BLaER1 (cell line): ENCODE results near the gene PRKG1.

ENCODE experiments used
- H3K27ac ChIP-seq: shearing (Covaris generic); formaldehyde crosslinking; 2 replicates; pipeline ENCODE4 v1.8.1; 2022
- H3K27me3 ChIP-seq: shearing (Covaris generic); formaldehyde crosslinking; 2 replicates; pipeline ENCODE4 v1.8.1; 2022
- H3K36me3 ChIP-seq: shearing (Covaris generic); formaldehyde crosslinking; 2 replicates; pipeline ENCODE4 v1.8.1; 2022
- H3K4me1 ChIP-seq: shearing (Covaris generic); formaldehyde crosslinking; 2 replicates; pipeline ENCODE4 v1.8.1; 2022
- H3K4me2 ChIP-seq: shearing (Covaris generic); formaldehyde crosslinking; 2 replicates; pipeline ENCODE4 v1.8.1; 2022
- H3K4me3 ChIP-seq: shearing (Covaris generic); formaldehyde crosslinking; 2 replicates; pipeline ENCODE4 v1.8.1; 2022
- H3K9ac ChIP-seq: shearing (Covaris generic); formaldehyde crosslinking; 2 replicates; pipeline ENCODE4 v1.8.1; 2022
- H3K9me3 ChIP-seq: shearing (Covaris generic); formaldehyde crosslinking; 2 replicates; pipeline ENCODE4 v1.8.1; 2022
- H4K20me1 ChIP-seq: shearing (Covaris generic); formaldehyde crosslinking; 2 replicates; pipeline ENCODE4 v1.8.1; 2022
- Cebpa-rat ChIP-seq: shearing (Covaris generic); IDR thresholded peaks from 2 replicates; pipeline ENCODE4 v1.8.1; 2022

The PRKG1 gene

DNA sequence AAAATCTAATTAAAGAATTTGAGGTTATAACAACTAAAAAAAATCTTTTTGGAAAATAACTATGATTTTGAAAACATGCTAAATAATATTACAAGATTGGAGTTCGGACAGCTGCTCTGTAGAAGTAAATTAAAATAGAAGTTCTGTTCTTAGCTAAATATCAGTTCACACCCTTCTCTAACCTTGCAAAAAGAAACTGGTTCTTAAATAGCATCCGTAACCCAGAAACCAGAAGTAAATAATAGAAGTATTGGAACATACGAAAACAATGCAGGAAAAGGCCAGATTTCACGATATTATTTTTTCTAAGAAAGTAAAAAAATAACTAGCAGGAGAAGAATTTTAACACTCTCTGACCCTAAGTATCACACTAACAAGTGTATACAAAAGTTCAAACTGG lies 164.7 kb downstream of the PRKG1 start:
- H3K27me3 ChIP-seq = no peaks in the 10 kb centered on the region
- no peak overlapping the region for H3K9ac ChIP-seq
- H3K36me3 ChIP-seq = no peaks in the 10 kb centered on the region
- no peak overlapping the region for H3K4me2 ChIP-seq
- H3K4me1 ChIP-seq = no peaks in the 10 kb centered on the region
- no peak overlapping the region for H3K27ac ChIP-seq
- no peak overlapping the region for H3K4me3 ChIP-seq
- H4K20me1 ChIP-seq = no peaks in the 10 kb centered on the region
- no peak for TF ChIP-seq Cebpa-rat
- H3K9me3 ChIP-seq = no peaks in the 10 kb centered on the region

DNA sequence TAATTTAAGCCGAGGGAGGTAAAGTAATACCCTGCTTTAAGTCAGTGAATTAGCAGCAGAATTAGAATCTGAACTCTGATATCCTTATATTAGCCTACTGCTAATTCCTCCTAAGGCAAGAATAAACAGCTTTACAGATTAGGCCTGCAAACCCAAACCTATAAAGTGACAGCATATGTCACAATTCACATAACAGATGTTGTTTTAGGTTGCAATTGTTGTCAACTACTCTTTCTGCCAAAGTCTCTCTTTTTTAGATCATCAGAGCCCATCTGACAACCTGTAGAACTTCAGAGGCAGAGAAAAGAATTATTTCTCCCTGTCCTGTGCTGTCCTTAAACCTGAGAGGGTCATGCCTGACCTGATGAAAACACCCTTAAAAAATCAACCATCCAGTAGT lies 167.2 kb downstream of the PRKG1 start:
- Histone ChIP-seq H3K9ac (no peak overlapping the region), H3K4me3 (no peak overlapping the region), H3K36me3 (no peaks in the 10 kb centered on the region), H3K4me2 (no peak overlapping the region), H3K27ac (no peak overlapping the region), H4K20me1 (no peaks in the 10 kb centered on the region), H3K27me3 (no peaks in the 10 kb centered on the region), H3K4me1 (no peaks in the 10 kb centered on the region), H3K9me3 (no peaks in the 10 kb centered on the region)
- no peak for TF ChIP-seq Cebpa-rat

DNA sequence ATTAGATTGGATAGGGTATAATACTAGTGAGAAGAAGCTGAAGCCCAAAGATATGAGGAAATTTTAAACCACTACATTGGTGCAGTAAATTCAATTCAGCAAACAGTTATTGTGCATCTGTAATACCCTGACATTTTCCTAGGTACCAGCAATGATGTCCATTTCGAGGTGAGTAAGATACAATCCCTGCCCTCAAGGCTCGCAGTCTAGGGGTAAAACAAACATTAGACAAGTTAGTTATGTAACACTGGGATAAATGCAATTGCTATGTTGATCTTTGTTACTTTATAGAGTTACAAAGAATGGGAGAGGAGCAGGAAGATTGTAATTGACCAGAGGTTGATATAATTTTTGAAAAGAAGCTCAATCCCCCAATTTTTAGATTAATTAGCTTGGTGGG lies 168.1 kb downstream of the PRKG1 start:
- Histone ChIP-seq H3K9ac (no peak overlapping the region), H3K27me3 (no peaks in the 10 kb centered on the region), H3K27ac (no peak overlapping the region), H4K20me1 (no peaks in the 10 kb centered on the region), H3K4me1 (no peaks in the 10 kb centered on the region), H3K36me3 (no peaks in the 10 kb centered on the region), H3K4me2 (no peak overlapping the region), H3K9me3 (no peaks in the 10 kb centered on the region), H3K4me3 (no peak overlapping the region)
- no peak for TF ChIP-seq Cebpa-rat

DNA sequence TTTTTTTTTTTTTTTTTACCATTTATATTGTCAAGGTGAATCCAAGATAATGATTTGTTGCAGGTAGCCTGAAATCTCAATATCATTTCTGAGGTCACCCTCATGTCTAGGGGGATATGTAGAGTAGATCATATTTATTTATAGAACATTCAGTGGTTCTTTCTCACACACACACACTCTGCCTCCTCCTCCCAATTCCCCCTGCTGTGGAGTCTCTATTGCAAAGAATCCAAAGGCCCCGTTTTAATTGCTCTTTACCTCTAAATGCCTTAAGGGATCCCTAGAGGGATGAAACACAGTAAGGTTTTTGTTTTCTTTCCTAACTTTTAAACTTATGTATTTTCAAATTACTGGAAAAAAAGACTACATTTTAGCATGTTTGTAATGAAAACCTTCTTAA lies 170.0 kb downstream of the PRKG1 start:
- Histone ChIP-seq H3K4me2 (no peak overlapping the region), H3K4me3 (no peak overlapping the region), H3K4me1 (no peaks in the 10 kb centered on the region), H3K27me3 (no peaks in the 10 kb centered on the region), H4K20me1 (no peaks in the 10 kb centered on the region), H3K27ac (no peak overlapping the region), H3K9me3 (no peaks in the 10 kb centered on the region), H3K9ac (no peak overlapping the region), H3K36me3 (no peaks in the 10 kb centered on the region)
- no peak for TF ChIP-seq Cebpa-rat

DNA sequence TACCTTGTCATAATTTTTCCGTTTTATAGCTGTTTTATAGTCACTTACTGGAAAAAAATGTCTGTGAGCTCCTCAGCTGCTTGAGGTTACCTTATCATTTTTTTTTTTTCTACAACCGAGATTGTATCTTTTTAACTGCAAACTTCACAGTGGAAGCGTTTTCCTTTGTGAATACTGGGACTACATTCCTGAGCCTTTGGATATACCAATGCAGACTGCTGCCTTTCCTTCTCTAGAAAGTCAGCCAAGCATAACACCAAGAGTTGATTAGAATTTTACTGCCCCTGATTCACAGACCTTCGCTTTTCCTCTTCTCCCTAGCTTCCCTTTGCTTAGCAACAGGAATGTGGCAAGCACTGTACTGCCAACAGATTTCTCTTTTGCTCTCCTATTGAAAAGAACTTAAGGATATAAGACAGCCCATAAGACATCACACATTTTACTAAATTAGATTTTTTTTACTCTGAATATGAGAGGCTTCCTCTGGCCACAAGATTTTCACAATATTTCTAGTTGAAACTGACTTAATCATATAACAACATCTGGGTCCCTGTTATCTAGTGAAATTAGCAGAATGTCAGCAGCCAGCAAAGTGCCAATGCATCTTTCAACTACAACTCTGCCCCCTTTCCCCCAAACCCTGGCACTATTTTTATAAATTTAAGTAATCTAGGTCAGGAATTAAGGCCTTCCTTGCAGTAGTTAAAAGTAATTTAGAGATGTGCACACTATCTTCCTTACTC lies 170.6 kb downstream of the PRKG1 start:
- Histone ChIP-seq H4K20me1 (no peaks in the 10 kb centered on the region), H3K9ac (no peak overlapping the region), H3K36me3 (no peaks in the 10 kb centered on the region), H3K4me2 (no peak overlapping the region), H3K27ac (no peak overlapping the region), H3K4me3 (no peak overlapping the region), H3K4me1 (no peaks in the 10 kb centered on the region), H3K27me3 (no peaks in the 10 kb centered on the region), H3K9me3 (no peaks in the 10 kb centered on the region)
- no peak for TF ChIP-seq Cebpa-rat

DNA sequence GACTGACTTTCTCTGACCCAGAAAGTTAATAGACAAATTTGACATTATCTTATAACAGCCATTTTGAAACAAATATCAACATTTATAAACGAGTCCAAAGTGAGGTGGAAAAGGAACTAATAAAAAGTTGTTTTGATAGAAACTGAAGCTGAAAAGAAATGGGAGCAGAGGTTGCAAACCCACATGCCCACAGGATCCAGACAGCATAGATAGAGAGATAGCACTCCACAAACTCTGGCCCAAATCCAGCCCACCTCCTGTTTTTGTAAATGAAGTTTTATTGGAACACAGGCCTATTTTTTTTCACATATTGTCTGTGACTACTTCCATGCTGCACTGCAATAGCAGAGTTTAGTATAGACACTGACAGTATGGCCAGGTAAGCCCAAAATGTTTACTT lies 171.9 kb downstream of the PRKG1 start:
- Histone ChIP-seq H3K27ac (no peak overlapping the region), H3K9ac (no peak overlapping the region), H3K36me3 (no peaks in the 10 kb centered on the region), H3K27me3 (no peaks in the 10 kb centered on the region), H3K9me3 (no peaks in the 10 kb centered on the region), H3K4me2 (no peak overlapping the region), H3K4me1 (no peaks in the 10 kb centered on the region), H4K20me1 (no peaks in the 10 kb centered on the region), H3K4me3 (no peak overlapping the region)
- TF ChIP-seq Cebpa-rat = no peak

DNA sequence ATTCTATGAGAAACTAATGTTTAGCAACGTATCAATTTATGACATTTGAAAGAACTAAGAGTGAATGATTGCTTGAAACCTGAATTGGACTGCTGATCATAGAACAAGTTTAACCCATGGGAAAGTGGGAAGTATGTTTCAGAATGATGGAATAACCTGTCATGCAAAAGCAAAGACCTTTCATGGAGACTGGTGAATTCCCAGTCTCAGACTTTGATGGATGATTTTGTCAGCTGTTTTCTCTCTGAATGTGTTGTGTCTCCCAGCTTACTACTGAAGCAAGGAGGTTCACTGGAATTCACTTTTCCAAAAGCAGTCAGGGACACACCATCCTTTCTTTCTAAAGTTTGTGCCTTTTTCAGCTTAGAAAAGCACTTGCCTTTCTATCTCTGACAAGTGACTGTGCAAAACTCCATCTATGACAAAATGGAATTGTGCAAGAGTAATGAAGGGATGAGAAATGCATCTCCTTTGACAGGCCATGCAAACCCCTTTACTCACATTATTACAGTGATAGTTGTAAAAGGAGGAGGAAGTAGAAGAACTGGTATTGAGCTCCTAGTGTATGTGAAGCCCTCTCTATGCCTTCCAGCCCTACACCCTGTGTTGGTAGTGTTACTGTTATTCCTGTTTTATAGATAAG lies 176.1 kb downstream of the PRKG1 start:
- Histone ChIP-seq H3K4me3 (no peak overlapping the region), H3K27ac (no peak overlapping the region), H3K9ac (no peak overlapping the region), H4K20me1 (no peaks in the 10 kb centered on the region), H3K4me2 (no peak overlapping the region), H3K4me1 (no peaks in the 10 kb centered on the region), H3K36me3 (no peaks in the 10 kb centered on the region), H3K27me3 (no peaks in the 10 kb centered on the region), H3K9me3 (no peaks in the 10 kb centered on the region)
- TF ChIP-seq Cebpa-rat = no peak

DNA sequence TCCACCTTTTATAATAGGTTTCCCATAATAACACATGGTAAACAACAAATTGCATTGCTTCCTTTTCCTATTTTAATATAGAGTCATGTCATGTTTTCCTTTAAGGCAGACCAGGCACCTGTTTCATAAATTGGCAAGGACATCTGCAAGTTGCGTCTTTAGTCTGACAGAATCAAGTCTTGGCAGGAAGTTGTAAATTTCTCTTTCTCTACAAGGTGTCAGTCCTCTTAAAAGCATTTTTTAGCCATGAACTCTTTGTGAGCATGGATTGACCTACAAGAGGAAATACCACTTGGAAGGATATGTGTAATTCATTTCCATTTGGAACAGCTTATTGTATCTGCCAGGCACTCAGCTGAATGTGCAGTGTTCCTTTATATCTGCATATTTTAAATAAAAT lies 176.8 kb downstream of the PRKG1 start:
- H3K27ac ChIP-seq = no peak overlapping the region
- TF ChIP-seq Cebpa-rat = no peak
- no peaks in the 10 kb centered on the region for H3K36me3 ChIP-seq
- no peak overlapping the region for H3K4me2 ChIP-seq
- H4K20me1 ChIP-seq = no peaks in the 10 kb centered on the region
- no peak overlapping the region for H3K4me3 ChIP-seq
- H3K4me1 ChIP-seq = no peaks in the 10 kb centered on the region
- no peak overlapping the region for H3K9ac ChIP-seq
- no peaks in the 10 kb centered on the region for H3K27me3 ChIP-seq
- H3K9me3 ChIP-seq = no peaks in the 10 kb centered on the region

DNA sequence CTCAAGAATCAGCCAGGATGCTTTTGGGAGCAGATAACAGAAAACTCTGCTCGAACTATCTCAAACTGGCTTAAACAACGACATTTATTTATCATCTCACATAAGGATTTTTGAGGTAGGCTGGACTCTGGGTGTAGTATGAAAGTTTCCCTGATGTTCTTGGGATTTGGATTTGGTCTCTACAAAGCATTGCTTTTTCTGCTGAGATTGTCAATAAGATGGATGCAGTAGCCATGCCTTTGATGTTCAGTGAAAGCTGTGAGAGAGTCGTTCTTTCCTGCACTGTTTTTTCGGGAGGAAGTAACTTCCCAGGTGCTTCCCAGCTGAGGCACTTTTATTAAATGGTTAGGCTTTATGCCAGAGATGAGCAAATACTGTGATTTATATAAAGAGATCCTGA lies 181.1 kb downstream of the PRKG1 start:
- Histone ChIP-seq H3K9ac (no peak overlapping the region), H3K27me3 (no peaks in the 10 kb centered on the region), H4K20me1 (no peaks in the 10 kb centered on the region), H3K36me3 (no peaks in the 10 kb centered on the region), H3K4me1 (no peaks in the 10 kb centered on the region), H3K27ac (no peak overlapping the region), H3K9me3 (no peaks in the 10 kb centered on the region), H3K4me2 (no peak overlapping the region), H3K4me3 (no peak overlapping the region)
- no peak for TF ChIP-seq Cebpa-rat

DNA sequence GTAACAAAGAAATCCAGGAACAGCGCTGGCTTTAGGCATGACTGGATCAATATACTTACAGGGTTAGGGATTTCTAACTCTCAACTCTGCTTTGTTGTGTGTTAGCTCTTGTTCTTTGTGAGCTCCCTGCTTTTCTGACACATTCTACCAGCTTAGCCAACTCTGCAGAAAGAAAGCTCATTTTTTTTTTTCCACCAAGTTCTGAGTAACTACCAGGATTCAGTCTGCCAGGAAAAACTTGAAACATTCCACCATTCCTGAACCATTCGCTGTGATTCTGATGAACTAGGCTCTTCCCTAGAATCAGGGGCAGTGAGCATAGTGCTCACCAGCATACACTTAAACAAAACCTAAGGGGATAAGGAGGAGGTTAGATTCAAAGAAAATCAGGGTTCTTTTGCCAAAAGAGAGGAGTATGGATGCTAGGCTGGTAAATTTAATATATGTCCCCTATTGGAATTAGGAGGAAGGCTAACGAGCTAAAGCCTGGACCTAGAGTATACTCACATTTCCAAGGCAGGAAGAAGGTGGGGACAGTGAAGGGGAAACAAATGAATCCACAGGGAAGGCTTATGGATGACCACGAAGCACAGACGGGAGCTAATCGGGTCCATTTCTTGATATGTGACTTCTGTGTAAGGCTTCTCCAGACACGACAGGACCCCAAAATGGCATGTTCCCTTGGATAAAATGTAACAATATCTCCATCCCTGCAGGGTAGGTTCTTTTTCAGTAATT lies 183.4 kb downstream of the PRKG1 start:
- Histone ChIP-seq H3K9ac (no peak overlapping the region), H3K9me3 (no peaks in the 10 kb centered on the region), H3K4me1 (no peaks in the 10 kb centered on the region), H3K4me2 (no peak overlapping the region), H4K20me1 (no peaks in the 10 kb centered on the region), H3K27ac (no peak overlapping the region), H3K36me3 (no peaks in the 10 kb centered on the region), H3K27me3 (no peaks in the 10 kb centered on the region), H3K4me3 (no peak overlapping the region)
- TF ChIP-seq Cebpa-rat = no peak
